ENCODE results near the gene ST7. TPM values are rescaled to one million over a fixed set of nuclear protein-coding genes. Genes with fewer than 3 reads are reported as not detected.

ST7 gene
- total RNA-seq, 2 experiments from 2014 or later = 9.6 to 10.7 TPM

DNA sequence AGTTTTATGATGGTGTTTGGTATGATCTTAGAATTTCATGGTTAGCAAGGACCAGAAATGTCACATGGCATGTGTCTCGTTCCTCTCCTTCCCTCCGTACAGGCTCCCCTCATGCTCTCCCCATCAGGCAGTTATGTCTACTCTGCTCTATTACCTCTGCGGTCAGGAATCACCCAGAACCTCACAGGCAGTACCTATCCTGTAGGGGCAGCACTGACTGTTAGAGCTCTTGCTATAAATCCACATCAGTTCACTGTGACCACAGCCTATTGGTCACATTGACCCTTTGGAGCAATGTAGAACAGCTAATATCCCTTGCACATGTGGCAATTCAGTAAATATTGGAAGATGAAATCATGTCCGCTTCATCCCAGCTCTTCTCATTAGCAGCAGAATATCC is 217.8 kb downstream of the ST7 start:
- no peak for DNase-seq (ENCODE audit: low spot score)
- intact Hi-C loops (cut with micrococcal nuclease; ENCODE audit: unreplicated experiment) = no loop called here
- ChIA-PET CTCF (ENCODE audit: unreplicated experiment) (no interaction called here), POLR2A (no interaction called here)
- H3K27ac ChIP-seq (ENCODE audit: low read depth, low read length, poor library complexity, severe bottlenecking) = no peak overlapping the region
- no peaks in the 10 kb centered on the region for H3K79me2 ChIP-seq (ENCODE audit: insufficient read depth, low read depth, low read length)
- H3K4me3 ChIP-seq (ENCODE audit: low read depth, low read length, poor library complexity, severe bottlenecking) = no peak overlapping the region
- H3K4me1 ChIP-seq (ENCODE audit: insufficient read depth, low read length, poor library complexity, severe bottlenecking) = no peaks in the 10 kb centered on the region
- no peaks in the 10 kb centered on the region for H3K36me3 ChIP-seq (ENCODE audit: insufficient read depth, low read length)
- no peaks in the 10 kb centered on the region for H3K9me2 ChIP-seq (ENCODE audit: insufficient read depth, low read length)
- H2AFZ ChIP-seq (ENCODE audit: low read length) = no peak overlapping the region
- no peaks in the 10 kb centered on the region for H3K9me3 ChIP-seq (ENCODE audit: low read length)
- TF ChIP-seq EZH2phosphoT487 (IDR thresholded peaks at IDR 0.05; ENCODE audit: borderline replicate concordance, low read depth, low read length) = no peak
- TF ChIP-seq, protein P1, sequence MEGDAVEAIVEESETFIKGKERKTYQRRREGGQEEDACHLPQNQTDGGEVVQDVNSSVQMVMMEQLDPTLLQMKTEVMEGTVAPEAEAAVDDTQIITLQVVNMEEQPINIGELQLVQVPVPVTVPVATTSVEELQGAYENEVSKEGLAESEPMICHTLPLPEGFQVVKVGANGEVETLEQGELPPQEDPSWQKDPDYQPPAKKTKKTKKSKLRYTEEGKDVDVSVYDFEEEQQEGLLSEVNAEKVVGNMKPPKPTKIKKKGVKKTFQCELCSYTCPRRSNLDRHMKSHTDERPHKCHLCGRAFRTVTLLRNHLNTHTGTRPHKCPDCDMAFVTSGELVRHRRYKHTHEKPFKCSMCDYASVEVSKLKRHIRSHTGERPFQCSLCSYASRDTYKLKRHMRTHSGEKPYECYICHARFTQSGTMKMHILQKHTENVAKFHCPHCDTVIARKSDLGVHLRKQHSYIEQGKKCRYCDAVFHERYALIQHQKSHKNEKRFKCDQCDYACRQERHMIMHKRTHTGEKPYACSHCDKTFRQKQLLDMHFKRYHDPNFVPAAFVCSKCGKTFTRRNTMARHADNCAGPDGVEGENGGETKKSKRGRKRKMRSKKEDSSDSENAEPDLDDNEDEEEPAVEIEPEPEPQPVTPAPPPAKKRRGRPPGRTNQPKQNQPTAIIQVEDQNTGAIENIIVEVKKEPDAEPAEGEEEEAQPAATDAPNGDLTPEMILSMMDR (conservative IDR thresholded peaks at IDR 0.05; ENCODE audit: low read length) = no peak; the same call in 1 of the 2 replicates
- no TSS peak for BruUV-seq (replicated peaks)
- no peaks in the 10 kb centered on the region for H4K20me1 ChIP-seq (ENCODE audit: insufficient read depth, low read length)
- H3K4me2 ChIP-seq (ENCODE audit: low read length) = no peak overlapping the region

DNA sequence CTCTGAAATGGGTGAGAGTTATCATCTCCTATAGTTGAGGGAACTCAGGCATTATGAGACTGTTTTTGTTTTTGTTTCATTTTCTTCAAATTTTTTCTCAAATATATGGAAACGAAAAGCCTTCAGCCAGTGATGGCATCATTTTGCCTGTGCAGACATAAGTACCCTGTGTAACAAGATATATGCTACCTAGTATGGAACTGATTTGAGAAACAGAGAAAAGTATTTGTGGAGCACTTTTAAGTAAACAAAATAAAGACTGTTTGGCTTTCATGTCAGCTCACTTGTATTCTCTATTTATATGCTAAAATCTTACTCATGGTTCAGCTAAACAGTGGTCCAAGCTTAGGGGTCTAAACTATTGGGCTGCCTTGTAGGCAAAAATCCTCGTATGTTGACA is 219.0 kb downstream of the ST7 start:
- no peaks in the 10 kb centered on the region for H3K4me1 ChIP-seq (ENCODE audit: insufficient read depth, low read length, poor library complexity, severe bottlenecking)
- CTCF ChIA-PET (ENCODE audit: unreplicated experiment) = no interaction called here

DNA sequence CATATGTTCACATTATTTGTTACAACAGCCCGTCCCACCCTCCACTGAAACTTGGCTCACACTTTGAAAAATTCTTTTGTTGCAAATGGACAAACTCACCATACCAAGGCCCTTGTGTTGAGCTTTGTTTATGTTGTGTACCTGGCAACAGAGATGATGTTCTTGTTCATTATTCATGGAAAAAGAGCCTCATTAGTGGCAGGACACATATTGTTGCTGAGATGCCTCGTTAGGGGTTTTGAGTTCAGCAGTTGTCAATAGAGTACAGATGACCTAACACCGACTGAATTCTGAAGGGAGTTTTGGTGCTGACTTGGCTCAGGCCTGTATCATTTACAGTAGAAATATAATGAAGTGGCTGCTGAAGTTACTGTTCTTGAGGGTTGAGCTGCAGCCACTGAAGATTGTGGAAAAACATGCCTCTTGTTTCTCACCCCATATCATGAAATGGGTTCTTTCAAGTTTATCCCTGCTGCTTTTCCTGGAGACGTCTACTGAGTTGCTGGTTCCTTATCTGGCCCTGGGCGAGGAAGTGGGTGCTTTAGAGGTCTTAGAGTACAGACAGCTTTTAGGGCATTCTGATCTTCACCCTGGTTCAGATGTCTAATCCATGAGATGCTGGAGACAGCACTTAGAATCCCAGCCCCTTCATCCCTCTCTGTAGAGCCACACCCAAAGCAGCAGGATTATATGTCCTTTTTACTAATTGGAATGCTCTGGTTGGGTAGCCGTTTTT is 219.9 kb downstream of the ST7 start:
- H3K79me2 ChIP-seq (ENCODE audit: insufficient read depth, low read depth, low read length) = no peaks in the 10 kb centered on the region
- TF ChIP-seq, protein P1 (conservative IDR thresholded peaks at IDR 0.05; ENCODE audit: low read length) = no peak
- no peak for TF ChIP-seq EZH2phosphoT487 (IDR thresholded peaks at IDR 0.05; ENCODE audit: borderline replicate concordance, low read depth, low read length)
- no peaks in the 10 kb centered on the region for H3K9me3 ChIP-seq (ENCODE audit: low read length)
- H3K4me2 ChIP-seq (ENCODE audit: low read length) = no peak overlapping the region
- no peak overlapping the region for H3K4me3 ChIP-seq (ENCODE audit: low read depth, low read length, poor library complexity, severe bottlenecking)
- H3K4me1 ChIP-seq (ENCODE audit: insufficient read depth, low read length, poor library complexity, severe bottlenecking) = no peaks in the 10 kb centered on the region
- no peak overlapping the region for H3K27ac ChIP-seq (ENCODE audit: low read depth, low read length, poor library complexity, severe bottlenecking)
- POLR2A ChIA-PET = no interaction called here
- DNase-seq (ENCODE audit: low spot score) = no peak
- no peak overlapping the region for H2AFZ ChIP-seq (ENCODE audit: low read length)
- H3K36me3 ChIP-seq (ENCODE audit: insufficient read depth, low read length) = no peaks in the 10 kb centered on the region
- no TSS peak for BruUV-seq (replicated peaks)
- intact Hi-C loops (cut with micrococcal nuclease; ENCODE audit: unreplicated experiment) = no loop called here
- CTCF ChIA-PET (ENCODE audit: unreplicated experiment) = no interaction called here
- no peaks in the 10 kb centered on the region for H4K20me1 ChIP-seq (ENCODE audit: insufficient read depth, low read length)
- no peaks in the 10 kb centered on the region for H3K9me2 ChIP-seq (ENCODE audit: insufficient read depth, low read length)

More for the DNA sequence above, 219.0 kb downstream of the ST7 start:
- Histone ChIP-seq H3K36me3 (ENCODE audit: insufficient read depth, low read length) (no peaks in the 10 kb centered on the region), H3K4me3 (ENCODE audit: low read depth, low read length, poor library complexity, severe bottlenecking) (no peak overlapping the region), H3K9me2 (ENCODE audit: insufficient read depth, low read length) (no peaks in the 10 kb centered on the region), H3K27ac (ENCODE audit: low read depth, low read length, poor library complexity, severe bottlenecking) (no peak overlapping the region), H3K9me3 (ENCODE audit: low read length) (no peaks in the 10 kb centered on the region), H4K20me1 (ENCODE audit: insufficient read depth, low read length) (no peaks in the 10 kb centered on the region), H2AFZ (ENCODE audit: low read length) (no peak overlapping the region), H3K4me2 (ENCODE audit: low read length) (no peak overlapping the region), H3K79me2 (ENCODE audit: insufficient read depth, low read depth, low read length) (no peaks in the 10 kb centered on the region)
- TF ChIP-seq, protein P1 (conservative IDR thresholded peaks at IDR 0.05; ENCODE audit: low read length) = no peak
- TF ChIP-seq EZH2phosphoT487 (IDR thresholded peaks at IDR 0.05; ENCODE audit: borderline replicate concordance, low read depth, low read length) = no peak
- POLR2A ChIA-PET = no interaction called here
- BruUV-seq (replicated peaks) = no TSS peak
- DNase-seq (ENCODE audit: low spot score) = no peak
- intact Hi-C loops (cut with micrococcal nuclease; ENCODE audit: unreplicated experiment) = no loop called here

Measured in OCI-LY7 (cell line).